Measurements from ENCODE around the gene ALKBH2.
A peak's percentile ranks its signal among the peaks of the same experiment; 100 is the strongest.

Gene ALKBH2

GRCh38 chr12:109100741-109101140, 7.5 kb upstream of the ALKBH2 start:
- H3K4me3 ChIP-seq (replicated peaks; ENCODE audit: insufficient read depth, low read length) = no peak overlapping the region
- TF ChIP-seq GABPA (IDR thresholded peaks at IDR 0.05; ENCODE audit: low read depth) (no peak), SPI1 (IDR thresholded peaks at IDR 0.05; ENCODE audit: borderline replicate concordance, low read depth) (no peak), REST (IDR thresholded peaks at IDR 0.05; ENCODE audit: insufficient replicate concordance, low read depth) (no peak), CTCF (IDR thresholded peaks at IDR 0.05; ENCODE audit: insufficient read depth, low read length) (no peak), POLR2AphosphoS5 (IDR thresholded peaks at IDR 0.05; ENCODE audit: low read depth) (no peak)
- no peaks in the 10 kb centered on the region for H3K27me3 ChIP-seq (ENCODE audit: insufficient read depth, poor library complexity, severe bottlenecking)
- no peak for DNase-seq (ENCODE audit: low read depth in 1 of 2, low spot score in 1 of 2)
- H3K27ac ChIP-seq (replicated peaks) = no peak overlapping the region

- no peak for TF ChIP-seq SPI1 (IDR thresholded peaks at IDR 0.05; ENCODE audit: borderline replicate concordance, low read depth)
- TF ChIP-seq CTCF (IDR thresholded peaks at IDR 0.05; ENCODE audit: insufficient read depth, low read length) = no peak
- no peak for TF ChIP-seq REST (IDR thresholded peaks at IDR 0.05; ENCODE audit: insufficient replicate concordance, low read depth)
- TF ChIP-seq POLR2AphosphoS5 (IDR thresholded peaks at IDR 0.05; ENCODE audit: low read depth) = no peak
- no peak for TF ChIP-seq GABPA (IDR thresholded peaks at IDR 0.05; ENCODE audit: low read depth)
- no peak overlapping the region for H3K4me3 ChIP-seq (replicated peaks; ENCODE audit: insufficient read depth, low read length)
- H3K27me3 ChIP-seq (ENCODE audit: insufficient read depth, poor library complexity, severe bottlenecking) = no peaks in the 10 kb centered on the region
- no peak overlapping the region for H3K27ac ChIP-seq (replicated peaks)
- DNase-seq (ENCODE audit: low read depth in 1 of 2, low spot score in 1 of 2) = no peak
These were observed 6.3 kb upstream of the ALKBH2 start for GRCh38 chr12:109099431-109100020.

- TF ChIP-seq CTCF (IDR thresholded peaks at IDR 0.05; ENCODE audit: insufficient read depth, low read length) (no peak), REST (IDR thresholded peaks at IDR 0.05; ENCODE audit: insufficient replicate concordance, low read depth) (no peak), GABPA (IDR thresholded peaks at IDR 0.05; ENCODE audit: low read depth) (no peak), SPI1 (IDR thresholded peaks at IDR 0.05; ENCODE audit: borderline replicate concordance, low read depth) (no peak), POLR2AphosphoS5 (IDR thresholded peaks at IDR 0.05; ENCODE audit: low read depth) (no peak)
- peak overlapping the region; percentile 91 for H3K4me3 ChIP-seq (replicated peaks; ENCODE audit: insufficient read depth, low read length)
- H3K27me3 ChIP-seq (ENCODE audit: insufficient read depth, poor library complexity, severe bottlenecking) = no peaks in the 10 kb centered on the region
- H3K27ac ChIP-seq (replicated peaks) = peak overlapping the region; percentile 95
- no peak for DNase-seq (ENCODE audit: low read depth in 1 of 2, low spot score in 1 of 2)
These were observed 5.4 kb upstream of the ALKBH2 start for GRCh38 chr12:109098651-109099050.

Measured in HL-60 (cell line).